Trophoblast cell (in vitro differentiated cells and primary cell): ENCODE data around the gene UBR4.

Experiments
- DNase-seq, 2 donors: peaks; one replicate each; pipeline ENCODE4 v3.0.0-alpha.2; 2016
- H2AFZ ChIP-seq: 2 replicates; pipeline ENCODE4 v1.6.1; 2013; ENCODE audit warnings: low read length, moderate library complexity, mild to moderate bottlenecking; ENCODE audit not compliant: insufficient read depth, poor library complexity
- H2AK5ac ChIP-seq: 2 replicates; pipeline ENCODE4 v1.6.1; 2013; ENCODE audit warnings: mild to moderate bottlenecking, low read length
- H2BK120ac ChIP-seq: 2 replicates; pipeline ENCODE4 v1.6.1; 2013; ENCODE audit warnings: low read length, mild to moderate bottlenecking, moderate library complexity; ENCODE audit not compliant: insufficient read depth, poor library complexity
- H2BK12ac ChIP-seq: 2 replicates; pipeline ENCODE4 v1.6.1; 2013; ENCODE audit warnings: mild to moderate bottlenecking, low read length, moderate library complexity
- H2BK5ac ChIP-seq: 2 replicates; pipeline ENCODE4 v1.6.1; 2013; ENCODE audit warnings: low read length, low read depth, moderate library complexity, mild to moderate bottlenecking; ENCODE audit not compliant: poor library complexity
- H3K14ac ChIP-seq: 2 replicates; pipeline ENCODE4 v1.6.1; 2013; ENCODE audit warnings: mild to moderate bottlenecking, low read length
- H3K18ac ChIP-seq: 2 replicates; pipeline ENCODE4 v1.6.1; 2013; ENCODE audit warnings: mild to moderate bottlenecking, low read length
- H3K23ac ChIP-seq: 2 replicates; pipeline ENCODE4 v1.6.1; 2013; ENCODE audit warnings: low read length
- H3K27ac ChIP-seq: 2 replicates; pipeline ENCODE4 v1.5.1; 2013; ENCODE audit warnings: low read depth, mild to moderate bottlenecking, inconsistent platforms, low read length, moderate library complexity
- H3K27me3 ChIP-seq: 2 replicates; pipeline ENCODE4 v1.6.1; 2013; ENCODE audit warnings: inconsistent platforms, mild to moderate bottlenecking, low read length, moderate library complexity; ENCODE audit not compliant: insufficient read depth
- H3K36me3 ChIP-seq, 2 experiments: 1 replicate in 1 of 2; 2 replicates in 1 of 2; pipeline ENCODE4 v1.6.1; 2013; ENCODE audit warnings: low read length in 2 of 2, mild to moderate bottlenecking in 2 of 2, moderate library complexity in 1 of 2; ENCODE audit not compliant: insufficient read depth in 2 of 2, control insufficient read depth in 1 of 2
- H3K4ac ChIP-seq: 2 replicates; pipeline ENCODE4 v1.6.1; 2013; ENCODE audit warnings: low read depth, mild to moderate bottlenecking, low read length, moderate library complexity
- H3K4me1 ChIP-seq, 2 experiments: 1 replicate in 1 of 2; 2 replicates in 1 of 2; pipeline ENCODE4 v1.6.1; 2013; ENCODE audit warnings: low read length in 2 of 2, mild to moderate bottlenecking in 2 of 2, moderate library complexity in 1 of 2; ENCODE audit not compliant: insufficient read depth in 2 of 2, control insufficient read depth in 1 of 2
- H3K4me2 ChIP-seq: 2 replicates; pipeline ENCODE4 v1.6.1; 2013; ENCODE audit warnings: inconsistent platforms, mild to moderate bottlenecking, low read length, moderate library complexity
- H3K4me3 ChIP-seq: 2 replicates; pipeline ENCODE4 v1.5.1; 2013; ENCODE audit warnings: mild to moderate bottlenecking, low read depth, low read length, inconsistent platforms
- H3K79me1 ChIP-seq: one replicate; pipeline ENCODE4 v1.6.1; 2013; ENCODE audit warnings: low read length
- H3K79me2 ChIP-seq: 2 replicates; pipeline ENCODE4 v1.6.1; 2013; ENCODE audit warnings: low read length, mild to moderate bottlenecking; ENCODE audit not compliant: control insufficient read depth, insufficient read depth, poor library complexity
- H3K9ac ChIP-seq: 2 replicates; pipeline ENCODE4 v1.6.1; 2013; ENCODE audit warnings: mild to moderate bottlenecking, low read length
- H3K9me3 ChIP-seq: 2 replicates; pipeline ENCODE4 v1.6.1; 2013; ENCODE audit warnings: low read depth, mild to moderate bottlenecking, control low read depth, inconsistent platforms, low read length; ENCODE audit not compliant: insufficient read depth
- H4K12ac ChIP-seq: 2 replicates; pipeline ENCODE4 v1.6.1; 2013; ENCODE audit warnings: low read depth, mild to moderate bottlenecking, low read length, moderate library complexity
- H4K8ac ChIP-seq: 2 replicates; pipeline ENCODE4 v1.6.1; 2013; ENCODE audit warnings: low read depth, mild to moderate bottlenecking, low read length, moderate library complexity
- H4K91ac ChIP-seq: one replicate; pipeline ENCODE4 v1.6.1; 2013; ENCODE audit warnings: low read depth, mild to moderate bottlenecking, low read length, moderate library complexity
- WGBS: extraction: QIAGEN DNeasy Blood & Tissue Kit; methylation state at CpG from one replicate; pipeline ENCODE4 v1.1.7; 2013; ENCODE audit warnings: missing lambda C conversion rate; ENCODE audit not compliant: insufficient read length, insufficient coverage; ENCODE audit errors: extremely low coverage; 5-methylcytosine and 5-hydroxymethylcytosine counted together

UBR4 gene

GRCh38 chr1:19240673-19241538, 30.8 kb upstream of the UBR4 start:
- H3K4me3 ChIP-seq: no peak overlapping the region
- H3K79me2 ChIP-seq: no peaks in the 10 kb centered on the region
- H3K4me1 ChIP-seq: no peaks in the 10 kb centered on the region
- H4K8ac ChIP-seq: no peak overlapping the region
- no peak overlapping the region for H2AFZ ChIP-seq
- no peak overlapping the region for H3K9ac ChIP-seq
- H4K12ac ChIP-seq: no peak overlapping the region
- H4K91ac ChIP-seq: no peak overlapping the region
- no CpG with 5 or more reads among the region's 7 CpGs for WGBS
- no peak overlapping the region for H3K23ac ChIP-seq
- no peak overlapping the region for H2AK5ac ChIP-seq
- H3K27me3 ChIP-seq: no peaks in the 10 kb centered on the region
- no peak overlapping the region for H3K27ac ChIP-seq
- H3K36me3 ChIP-seq: peaks cover 58 to 79% of the 10 kb centered on the region in 2 experiments
- H2BK12ac ChIP-seq: no peak overlapping the region
- H2BK120ac ChIP-seq: no peak overlapping the region
- H3K4ac ChIP-seq: no peak overlapping the region
- H3K4me2 ChIP-seq: no peak overlapping the region
- DNase-seq: peak; percentile 69 to 86
- no peak overlapping the region for H2BK5ac ChIP-seq
- no peak overlapping the region for H3K14ac ChIP-seq
- no peak overlapping the region for H3K18ac ChIP-seq
- no peaks in the 10 kb centered on the region for H3K79me1 ChIP-seq
- no peaks in the 10 kb centered on the region for H3K9me3 ChIP-seq

- H3K4ac ChIP-seq: no peak overlapping the region
- no peak overlapping the region for H3K23ac ChIP-seq
- DNase-seq: no peak
- no peak overlapping the region for H3K14ac ChIP-seq
- H3K18ac ChIP-seq: no peak overlapping the region
- no peaks in the 10 kb centered on the region for H3K27me3 ChIP-seq
- no CpG with 5 or more reads among the region's 7 CpGs for WGBS
- H3K4me3 ChIP-seq: no peak overlapping the region
- H3K4me2 ChIP-seq: no peak overlapping the region
- H2BK5ac ChIP-seq: no peak overlapping the region
- H3K27ac ChIP-seq: no peak overlapping the region
- no peaks in the 10 kb centered on the region for H3K9me3 ChIP-seq
- peaks cover 64 to 82% of the 10 kb centered on the region in 2 experiments for H3K36me3 ChIP-seq
- no peak overlapping the region for H4K91ac ChIP-seq
- H3K79me2 ChIP-seq: no peaks in the 10 kb centered on the region
- H3K4me1 ChIP-seq: no peaks in the 10 kb centered on the region
- peak overlapping the region; percentile 18 for H3K9ac ChIP-seq
- no peaks in the 10 kb centered on the region for H3K79me1 ChIP-seq
- no peak overlapping the region for H4K8ac ChIP-seq
- no peak overlapping the region for H2BK12ac ChIP-seq
- H2BK120ac ChIP-seq: no peak overlapping the region
- H4K12ac ChIP-seq: no peak overlapping the region
- H2AK5ac ChIP-seq: no peak overlapping the region
- no peak overlapping the region for H2AFZ ChIP-seq
Measured at GRCh38 chr1:19239876-19240275, 29.8 kb upstream of the UBR4 start.

- Histone ChIP-seq H4K91ac (no peak overlapping the region), H3K27me3 (no peaks in the 10 kb centered on the region), H3K36me3 (peaks cover 57 to 81% of the 10 kb centered on the region in 2 experiments), H3K4me3 (no peak overlapping the region), H2AFZ (no peak overlapping the region), H3K4me1 (no peaks in the 10 kb centered on the region), H4K12ac (no peak overlapping the region), H3K79me1 (no peaks in the 10 kb centered on the region), H3K23ac (no peak overlapping the region), H2BK120ac (no peak overlapping the region), H3K4me2 (no peak overlapping the region), H2BK5ac (no peak overlapping the region), H3K9ac (no peak overlapping the region), H3K79me2 (no peaks in the 10 kb centered on the region), H3K18ac (no peak overlapping the region), H2AK5ac (no peak overlapping the region), H3K4ac (no peak overlapping the region), H3K14ac (no peak overlapping the region), H3K27ac (no peak overlapping the region), H4K8ac (no peak overlapping the region), H2BK12ac (no peak overlapping the region), H3K9me3 (no peaks in the 10 kb centered on the region)
- DNase-seq: no peak
- no CpG with 5 or more reads among the region's 3 CpGs for WGBS
Measured at GRCh38 chr1:19234224-19234623, 24.2 kb upstream of the UBR4 start.

- no peak overlapping the region for H2BK120ac ChIP-seq
- H3K79me1 ChIP-seq: no peaks in the 10 kb centered on the region
- H3K36me3 ChIP-seq: peaks cover 45 to 68% of the 10 kb centered on the region in 2 experiments
- H3K4ac ChIP-seq: no peak overlapping the region
- no peak overlapping the region for H3K18ac ChIP-seq
- H3K9ac ChIP-seq: no peak overlapping the region
- no peak overlapping the region for H3K4me2 ChIP-seq
- H4K12ac ChIP-seq: no peak overlapping the region
- no peaks in the 10 kb centered on the region for H3K79me2 ChIP-seq
- no peak overlapping the region for H2BK5ac ChIP-seq
- H3K9me3 ChIP-seq: no peaks in the 10 kb centered on the region
- H3K27me3 ChIP-seq: no peaks in the 10 kb centered on the region
- H3K4me3 ChIP-seq: no peak overlapping the region
- H2AFZ ChIP-seq: no peak overlapping the region
- H4K8ac ChIP-seq: no peak overlapping the region
- no peak overlapping the region for H4K91ac ChIP-seq
- H3K23ac ChIP-seq: no peak overlapping the region
- no peak overlapping the region for H2AK5ac ChIP-seq
- no peak for DNase-seq
- no peak overlapping the region for H3K27ac ChIP-seq
- H3K14ac ChIP-seq: no peak overlapping the region
- H3K4me1 ChIP-seq: no peaks in the 10 kb centered on the region
- no peak overlapping the region for H2BK12ac ChIP-seq
Measured at GRCh38 chr1:19232524-19232846, 22.4 kb upstream of the UBR4 start.
